ENCODE results near the gene CTDSP1. TPM values are rescaled to one million over a fixed set of nuclear protein-coding genes. Genes with fewer than 3 reads are reported as not detected.

CTDSP1 gene
- total and polyA plus RNA-seq, 10 donors = 65.6 to 184 (median 135) TPM

GRCh38 chr2:218432676-218433365 is 33.2 kb downstream of the CTDSP1 start:
- intact Hi-C loops (cut with DNase I; ENCODE audit: low total_unique reads) = no loop called here
- Histone ChIP-seq H3K4me1 (peaks cover 0 to under 1% (median 0%) of the 10 kb centered on the region in 6 donors), H3K27ac (no peak overlapping the region), H3K36me3 (no peaks in the 10 kb centered on the region), H3K27me3 (replicated peaks in 1 of 7) (no peaks in the 10 kb centered on the region), H3K4me3 (no peak overlapping the region), H3K9me3 (no peaks in the 10 kb centered on the region)
- TF ChIP-seq POLR2A (IDR thresholded peaks at IDR 0.05) = no peak
- no peak for TF ChIP-seq POLR2AphosphoS5 (IDR thresholded peaks at IDR 0.05)
- TF ChIP-seq, protein P1, sequence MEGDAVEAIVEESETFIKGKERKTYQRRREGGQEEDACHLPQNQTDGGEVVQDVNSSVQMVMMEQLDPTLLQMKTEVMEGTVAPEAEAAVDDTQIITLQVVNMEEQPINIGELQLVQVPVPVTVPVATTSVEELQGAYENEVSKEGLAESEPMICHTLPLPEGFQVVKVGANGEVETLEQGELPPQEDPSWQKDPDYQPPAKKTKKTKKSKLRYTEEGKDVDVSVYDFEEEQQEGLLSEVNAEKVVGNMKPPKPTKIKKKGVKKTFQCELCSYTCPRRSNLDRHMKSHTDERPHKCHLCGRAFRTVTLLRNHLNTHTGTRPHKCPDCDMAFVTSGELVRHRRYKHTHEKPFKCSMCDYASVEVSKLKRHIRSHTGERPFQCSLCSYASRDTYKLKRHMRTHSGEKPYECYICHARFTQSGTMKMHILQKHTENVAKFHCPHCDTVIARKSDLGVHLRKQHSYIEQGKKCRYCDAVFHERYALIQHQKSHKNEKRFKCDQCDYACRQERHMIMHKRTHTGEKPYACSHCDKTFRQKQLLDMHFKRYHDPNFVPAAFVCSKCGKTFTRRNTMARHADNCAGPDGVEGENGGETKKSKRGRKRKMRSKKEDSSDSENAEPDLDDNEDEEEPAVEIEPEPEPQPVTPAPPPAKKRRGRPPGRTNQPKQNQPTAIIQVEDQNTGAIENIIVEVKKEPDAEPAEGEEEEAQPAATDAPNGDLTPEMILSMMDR (IDR thresholded peaks at IDR 0.05 in 8 of 11, conservative IDR thresholded peaks at IDR 0.05 in 3 of 11) = no peak
- 89 to 96% (median 95%) methylated on average over 8 of the region's 8 CpGs for WGBS, 5 donors
- DNase-seq = peak; percentile 35

- H3K27me3 ChIP-seq (replicated peaks in 1 of 7) = no peaks in the 10 kb centered on the region
- H3K36me3 ChIP-seq = no peaks in the 10 kb centered on the region
- intact Hi-C loops (cut with DNase I; ENCODE audit: low total_unique reads) = no loop called here
- TF ChIP-seq POLR2A (IDR thresholded peaks at IDR 0.05) (no peak), POLR2AphosphoS5 (IDR thresholded peaks at IDR 0.05) (no peak)
- TF ChIP-seq, protein P1 (IDR thresholded peaks at IDR 0.05 in 8 of 11, conservative IDR thresholded peaks at IDR 0.05 in 3 of 11) = no peak
- no peak overlapping the region for H3K27ac ChIP-seq
- H3K9me3 ChIP-seq = no peaks in the 10 kb centered on the region
- H3K4me3 ChIP-seq = no peak overlapping the region
- peaks cover 0 to 17% (median 11%) of the 10 kb centered on the region in 6 donors for H3K4me1 ChIP-seq
- DNase-seq = peak; percentile 27
- WGBS, 5 donors = 80 to 98% (median 91%) methylated on average over 7 to 9 of the region's 9 CpGs
Observed at GRCh38 chr2:218434456-218434855, 34.8 kb downstream of the CTDSP1 start.

DNA sequence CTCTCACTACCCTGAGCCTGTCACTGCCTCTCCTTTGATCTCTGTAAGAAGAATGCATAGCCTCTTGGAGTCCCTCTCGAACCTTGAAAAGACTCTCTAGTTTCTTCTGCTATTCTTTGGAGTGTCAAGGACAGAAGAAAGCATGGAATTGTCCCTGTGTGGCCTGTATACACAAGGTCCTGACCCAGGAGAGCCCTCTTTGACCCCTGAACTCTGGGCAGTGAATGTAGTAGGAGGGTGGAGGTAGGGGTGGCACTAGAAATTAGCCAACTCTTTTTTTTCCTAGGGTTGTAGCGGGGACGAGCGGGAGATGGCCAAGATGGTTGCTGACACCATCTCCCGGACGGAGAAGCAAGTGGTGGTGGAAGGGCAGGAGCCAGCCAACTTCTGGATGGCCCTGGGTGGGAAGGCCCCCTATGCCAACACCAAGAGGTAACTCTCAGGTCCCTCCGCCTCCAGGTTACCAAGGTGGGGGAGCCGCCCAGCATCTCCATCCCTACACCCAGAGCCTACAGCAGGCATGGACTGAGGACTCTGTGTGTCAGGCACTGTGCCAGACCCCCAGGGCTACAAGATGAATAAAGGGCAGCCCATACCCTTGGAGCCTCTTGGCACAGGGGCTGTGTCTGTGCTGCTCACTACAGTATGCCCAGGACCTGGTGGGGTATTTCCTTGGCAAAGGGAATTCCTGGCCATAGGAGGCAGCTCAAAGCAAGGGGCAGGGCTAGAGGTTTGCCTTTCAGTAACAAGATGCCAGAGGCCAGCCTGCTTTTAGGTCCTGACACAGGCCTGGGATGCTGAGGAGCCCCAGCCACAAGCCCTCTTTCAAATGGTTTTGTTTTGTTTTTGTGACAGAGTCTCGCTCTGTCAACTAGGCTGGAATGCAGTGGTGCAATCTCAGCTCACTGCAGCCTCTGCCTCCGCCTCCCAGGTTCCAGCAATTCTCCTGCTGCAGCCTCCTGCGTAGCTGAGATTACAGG is 35.6 kb downstream of the CTDSP1 start:
- WGBS, 5 donors = 92 to 96% (median 93%) methylated on average over 10 to 11 of the region's 11 CpGs
- H3K9me3 ChIP-seq = no peaks in the 10 kb centered on the region
- peak; percentile 38 for DNase-seq
- H3K27ac ChIP-seq = no peak overlapping the region
- H3K36me3 ChIP-seq = no peaks in the 10 kb centered on the region
- no peak overlapping the region for H3K4me3 ChIP-seq
- H3K27me3 ChIP-seq (replicated peaks in 1 of 7) = no peaks in the 10 kb centered on the region
- TF ChIP-seq POLR2AphosphoS5 (IDR thresholded peaks at IDR 0.05) (no peak), POLR2A (IDR thresholded peaks at IDR 0.05) (no peak)
- TF ChIP-seq, protein P1 (IDR thresholded peaks at IDR 0.05 in 8 of 11, conservative IDR thresholded peaks at IDR 0.05 in 3 of 11) = no peak
- H3K4me1 ChIP-seq = peaks cover 0 to 17% (median 11%) of the 10 kb centered on the region in 6 donors
- intact Hi-C loops (cut with DNase I; ENCODE audit: low total_unique reads) = no loop called here

DNA sequence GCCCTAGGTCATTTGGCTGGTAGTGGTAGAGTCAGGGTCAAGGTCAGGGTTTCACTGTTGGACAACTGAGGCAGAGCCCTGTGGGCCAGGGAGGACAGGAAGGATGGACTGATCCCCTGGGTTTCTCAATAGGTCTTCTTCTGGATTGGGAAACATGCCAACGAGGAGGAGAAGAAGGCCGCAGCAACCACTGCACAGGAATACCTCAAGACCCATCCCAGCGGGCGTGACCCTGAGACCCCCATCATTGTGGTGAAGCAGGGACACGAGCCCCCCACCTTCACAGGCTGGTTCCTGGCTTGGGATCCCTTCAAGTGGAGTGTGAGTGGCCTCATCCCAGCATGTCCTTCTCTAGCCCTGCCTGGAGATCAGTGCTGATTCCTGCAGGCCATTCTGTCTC is 37.3 kb downstream of the CTDSP1 start:
- TF ChIP-seq POLR2AphosphoS5 (IDR thresholded peaks at IDR 0.05) (no peak), POLR2A (IDR thresholded peaks at IDR 0.05) (no peak)
- TF ChIP-seq, protein P1 (IDR thresholded peaks at IDR 0.05 in 8 of 11, conservative IDR thresholded peaks at IDR 0.05 in 3 of 11) = no peak
- no peaks in the 10 kb centered on the region for H3K27me3 ChIP-seq (replicated peaks in 1 of 7)
- no peak overlapping the region for H3K27ac ChIP-seq
- peak; percentile 41 for DNase-seq
- H3K36me3 ChIP-seq = no peaks in the 10 kb centered on the region
- 76 to 97% (median 79%) methylated on average over 4 to 5 of the region's 5 CpGs for WGBS, 5 donors
- no peaks in the 10 kb centered on the region for H3K9me3 ChIP-seq
- H3K4me3 ChIP-seq = no peak overlapping the region
- intact Hi-C loops (cut with DNase I; ENCODE audit: low total_unique reads) = no loop called here
- peaks cover 0 to 17% (median 11%) of the 10 kb centered on the region in 6 donors for H3K4me1 ChIP-seq

All from spleen (tissue), 11 donors.